GM15510 (cell line): ENCODE results near the gene RASL10B.

Experiments
- POLR2A ChIP-seq: IDR thresholded peaks from 3 replicates; pipeline ENCODE4 v1.6.1; 2011; ENCODE audit warnings: borderline replicate concordance; ENCODE audit not compliant: insufficient read length; ENCODE audit errors: extremely low read depth

RASL10B gene

DNA sequence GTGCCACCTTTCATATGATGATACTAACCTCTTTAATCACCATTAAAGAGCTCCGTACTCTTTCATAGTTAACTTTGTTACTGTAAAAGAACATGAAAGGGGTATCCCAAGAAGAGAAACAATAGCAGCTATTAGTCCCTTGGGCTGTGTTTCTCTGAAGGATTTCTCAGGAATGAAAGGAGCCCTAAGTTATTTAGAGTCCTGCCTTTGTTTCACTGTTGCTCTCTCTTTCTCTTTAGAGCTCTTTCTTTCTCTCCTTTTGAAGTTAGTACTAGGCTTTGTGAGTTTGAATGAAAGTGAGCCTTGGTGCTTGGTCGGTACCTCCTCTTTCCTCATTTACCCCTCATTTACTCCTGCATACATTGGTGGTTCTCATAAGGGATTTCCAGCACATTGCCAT, 20.5 kb upstream of the RASL10B start:
- TF ChIP-seq POLR2A: no peak

GRCh38 chr17:35713069-35713728, 18.2 kb upstream of the RASL10B start:
- no peak for TF ChIP-seq POLR2A

- no peak for TF ChIP-seq POLR2A
Observed at GRCh38 chr17:35714988-35715387, 16.5 kb upstream of the RASL10B start.

DNA sequence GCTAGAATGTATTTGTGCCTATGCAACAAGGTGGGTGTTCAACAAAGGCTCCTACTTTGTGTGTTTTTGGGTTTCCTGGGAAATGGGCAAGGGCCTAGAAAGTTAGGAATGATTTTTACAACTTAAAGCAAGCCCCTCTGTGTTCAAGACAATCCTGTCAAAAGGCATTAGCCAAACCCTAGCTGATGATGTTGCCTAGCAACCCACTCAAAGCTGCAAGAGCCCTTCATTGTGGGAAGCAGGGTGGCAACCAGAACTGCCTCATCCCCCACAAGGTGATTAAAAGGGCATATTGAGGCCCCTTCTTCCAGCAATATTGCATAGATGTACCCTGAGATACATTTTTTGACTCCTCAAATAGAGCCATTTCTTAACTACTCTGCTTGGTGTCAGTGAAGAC, 16.0 kb upstream of the RASL10B start:
- no peak for TF ChIP-seq POLR2A

GRCh38 chr17:35716173-35716572, 15.3 kb upstream of the RASL10B start:
- TF ChIP-seq POLR2A: no peak

- TF ChIP-seq POLR2A: no peak
Observed at GRCh38 chr17:35716897-35717465, 14.5 kb upstream of the RASL10B start.

DNA sequence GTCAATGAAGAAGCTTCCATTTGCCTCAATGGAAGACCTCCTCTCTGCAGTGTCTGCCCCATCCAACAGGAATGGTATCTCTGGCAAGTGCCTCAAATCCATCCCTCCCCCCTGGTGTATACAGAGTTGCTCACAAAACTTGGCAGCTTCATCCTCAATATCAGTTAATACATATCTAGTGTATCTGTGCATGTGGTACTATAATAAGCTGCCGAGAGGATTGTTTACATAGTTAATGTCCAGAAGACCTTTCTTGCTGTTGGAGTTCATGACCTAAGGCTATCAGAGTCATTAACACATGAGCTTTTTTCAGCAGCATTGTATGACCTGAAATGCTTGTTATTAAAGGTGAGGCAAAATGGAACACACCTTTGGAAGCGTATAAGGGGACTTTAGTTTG, 14.0 kb upstream of the RASL10B start:
- TF ChIP-seq POLR2A: no peak

GRCh38 chr17:35723735-35724134, 7.7 kb upstream of the RASL10B start:
- no peak for TF ChIP-seq POLR2A

GRCh38 chr17:35725058-35725457, 6.4 kb upstream of the RASL10B start:
- TF ChIP-seq POLR2A: no peak

DNA sequence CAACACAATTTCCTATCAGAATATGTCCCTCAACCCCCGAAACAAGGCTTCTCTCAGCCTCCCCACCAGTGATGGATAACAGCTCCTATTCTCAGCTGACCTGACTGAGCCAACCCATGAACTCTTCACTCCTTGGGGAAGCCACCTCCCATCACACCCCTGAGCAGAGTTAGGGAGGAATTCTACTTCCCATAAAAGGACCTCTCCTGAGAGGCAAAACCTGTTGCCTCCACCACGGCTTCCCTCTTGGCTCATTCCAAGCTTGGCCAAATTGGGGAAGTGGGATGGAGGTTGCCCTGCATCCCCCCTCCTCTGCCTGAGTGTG, 5.7 kb upstream of the RASL10B start:
- TF ChIP-seq POLR2A: no peak

DNA sequence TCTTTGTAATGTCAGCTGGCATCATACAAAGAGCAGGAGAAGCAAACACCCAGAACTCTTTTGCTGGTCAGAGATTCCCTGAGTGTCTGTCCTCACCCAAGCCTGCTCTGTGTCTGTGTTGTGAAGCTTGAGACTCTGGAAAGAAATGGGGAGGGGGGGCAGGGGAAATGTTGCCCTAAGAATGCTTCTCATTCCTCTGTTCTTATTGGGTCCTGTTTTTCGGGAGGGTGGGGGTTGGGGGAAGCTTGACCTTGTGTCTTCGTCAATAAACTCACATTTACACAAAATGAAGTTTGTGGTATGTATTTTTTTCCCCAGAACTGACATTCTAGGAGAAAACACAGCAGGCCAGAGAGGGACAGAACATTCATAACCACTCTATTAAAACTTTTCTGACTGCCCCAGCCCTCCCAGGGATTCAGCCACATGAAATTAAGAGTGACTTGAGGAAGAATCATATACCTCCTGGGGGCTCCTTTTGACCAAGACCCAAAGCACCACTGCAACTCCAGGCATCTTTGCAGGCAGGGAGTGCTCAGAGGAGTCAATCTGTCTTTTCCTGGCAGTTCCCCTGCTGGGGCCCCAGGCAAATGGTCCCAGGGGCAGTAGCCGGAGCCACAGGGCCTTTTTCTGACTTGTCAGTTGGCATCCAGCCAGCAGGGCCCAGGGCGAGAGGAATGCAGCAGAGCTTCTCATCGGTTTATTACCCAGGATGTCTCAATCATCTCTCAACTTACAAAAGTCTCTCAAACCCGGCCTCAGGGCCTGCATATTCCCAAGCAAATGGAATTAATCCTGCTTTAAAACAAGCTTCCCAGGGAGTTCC, 5.1 kb upstream of the RASL10B start:
- TF ChIP-seq POLR2A: no peak

- TF ChIP-seq POLR2A: no peak
Observed at GRCh38 chr17:35726953-35727460, 4.4 kb upstream of the RASL10B start.

DNA sequence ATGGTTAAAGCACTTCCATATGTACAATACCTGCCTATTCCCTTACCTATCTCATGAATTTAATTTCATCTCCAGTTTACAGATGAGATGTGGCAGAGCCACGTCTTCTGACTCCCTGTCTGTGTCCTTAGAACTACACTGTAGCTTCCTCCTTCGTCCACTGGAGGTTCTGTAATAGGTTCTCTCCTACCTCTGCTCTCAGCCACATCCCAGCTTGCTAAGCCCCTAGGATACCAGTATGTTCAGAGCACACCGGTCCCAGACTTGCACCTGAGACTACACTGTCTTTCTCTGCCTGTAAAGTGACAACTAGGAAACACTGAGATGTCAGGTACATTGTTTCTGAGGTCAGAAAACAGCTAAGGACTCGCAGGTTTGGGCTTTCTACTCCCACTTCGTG, 3.8 kb upstream of the RASL10B start:
- no peak for TF ChIP-seq POLR2A

GRCh38 chr17:35728551-35728950, 2.9 kb upstream of the RASL10B start:
- TF ChIP-seq POLR2A: no peak

DNA sequence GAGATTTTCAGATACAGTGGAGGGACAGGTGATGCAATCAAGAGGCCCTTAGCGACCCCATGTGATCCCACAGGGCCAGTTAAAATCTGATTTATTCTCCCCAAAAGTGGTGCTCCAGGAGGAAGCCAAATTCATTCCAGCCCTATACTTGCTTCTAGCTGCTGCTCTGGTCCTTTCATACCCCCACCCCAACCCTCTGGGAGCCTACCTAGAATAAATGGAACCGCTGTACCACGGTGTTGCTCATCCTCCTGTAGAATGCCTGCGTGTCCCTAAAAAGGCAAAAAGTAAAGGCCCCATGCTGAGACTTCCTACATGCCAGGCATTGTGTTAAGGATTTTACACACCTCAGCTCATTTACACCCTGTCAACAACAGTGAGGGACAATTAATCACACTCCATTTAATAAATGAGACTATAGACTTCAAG, 2.0 kb upstream of the RASL10B start:
- no peak for TF ChIP-seq POLR2A
